Kidney epithelial cell (primary cell): ENCODE measurements around the gene MBNL1. TPM values are rescaled to one million over a fixed set of nuclear protein-coding genes. Genes with fewer than 3 reads are reported as not detected.

Experiments
- DNase-seq: peaks from one replicate; pipeline ENCODE4 v3.0.0-alpha.2; 2010; ENCODE audit warnings: low read depth
- H3K27me3 ChIP-seq: 2 replicates; pipeline ENCODE4 v1.6.0; 2011; ENCODE audit warnings: low read length; ENCODE audit not compliant: control insufficient read depth, insufficient read depth
- H3K36me3 ChIP-seq: 2 replicates; pipeline ENCODE4 v1.5.1; 2011; ENCODE audit warnings: low read length; ENCODE audit not compliant: control insufficient read depth, insufficient read depth
- H3K4me3 ChIP-seq: 2 replicates; pipeline ENCODE4 v1.5.1; 2011; ENCODE audit warnings: low read depth, mild to moderate bottlenecking, control low read depth, low read length
- CTCF ChIP-seq: IDR thresholded peaks from 2 replicates; pipeline ENCODE4 v1.5.1; 2011; ENCODE audit warnings: mild to moderate bottlenecking, moderate library complexity, low read length, control low read depth, inconsistent platforms; ENCODE audit not compliant: insufficient read depth, poor library complexity, severe bottlenecking
- total RNA-seq: library from RNA; depleted of rRNA; stranded (reverse); fragments of >200 nt; gene quantifications from 2 replicates; pipeline ENCODE4 v1.2.3, GENCODE V29; 2015

Gene MBNL1
- total RNA-seq, 1 donor from 2014 or later, result 47.5 TPM

GRCh38 chr3:152379415-152380042 lies 110.8 kb downstream of the MBNL1 start:
- TF ChIP-seq CTCF, result no peak
- Histone ChIP-seq H3K36me3 (no peaks in the 10 kb centered on the region), H3K27me3 (no peaks in the 10 kb centered on the region), H3K4me3 (no peak overlapping the region)
- no peak for DNase-seq

GRCh38 chr3:152380043-152380442 lies 111.3 kb downstream of the MBNL1 start:
- no peak for TF ChIP-seq CTCF
- DNase-seq, result no peak
- no peaks in the 10 kb centered on the region for H3K27me3 ChIP-seq
- H3K4me3 ChIP-seq, result no peak overlapping the region
- H3K36me3 ChIP-seq, result no peaks in the 10 kb centered on the region

- no peak for TF ChIP-seq CTCF
- Histone ChIP-seq H3K36me3 (no peaks in the 10 kb centered on the region), H3K27me3 (no peaks in the 10 kb centered on the region), H3K4me3 (no peak overlapping the region)
- no peak for DNase-seq
These were observed 113.2 kb downstream of the MBNL1 start for GRCh38 chr3:152381881-152382295.

- no peaks in the 10 kb centered on the region for H3K27me3 ChIP-seq
- no peak for DNase-seq
- TF ChIP-seq CTCF, result no peak
- H3K4me3 ChIP-seq, result no peak overlapping the region
- H3K36me3 ChIP-seq, result no peaks in the 10 kb centered on the region
These were observed 113.8 kb downstream of the MBNL1 start for GRCh38 chr3:152382312-152383135.

- no peak for DNase-seq
- no peaks in the 10 kb centered on the region for H3K36me3 ChIP-seq
- TF ChIP-seq CTCF, result no peak
- no peak overlapping the region for H3K4me3 ChIP-seq
- H3K27me3 ChIP-seq, result no peaks in the 10 kb centered on the region
These were observed 114.4 kb downstream of the MBNL1 start for GRCh38 chr3:152383136-152383606.

- Histone ChIP-seq H3K27me3 (no peaks in the 10 kb centered on the region), H3K4me3 (no peak overlapping the region), H3K36me3 (no peaks in the 10 kb centered on the region)
- no peak for DNase-seq
- TF ChIP-seq CTCF, result no peak
These were observed 115.7 kb downstream of the MBNL1 start for GRCh38 chr3:152384412-152384811.
